Measurements from ENCODE around the gene C17orf58. TPM values are rescaled to one million over a fixed set of nuclear protein-coding genes. Genes with fewer than 3 reads are reported as not detected.
"Not testable (repeated sequence)": the region's sequence is repeated elsewhere in the genome, so short reads cannot be mapped to it uniquely, and the experiment has no call there.

The C17orf58 gene
- total and polyA plus RNA-seq, 7 donors = 1.4 to 24.7 (median 8.3) TPM

GRCh38 chr17:68034452-68034776, 38.1 kb upstream of the C17orf58 start:
- Histone ChIP-seq H3K36me3 (peaks cover 4 to 20% (median 12%) of the 10 kb centered on the region in 4 donors), H3K9me3 (no peaks in the 10 kb centered on the region), H3K4me3 (peak overlapping the region in 1 of 4 donors; percentile 36), H3K4me1 (peaks cover 0 to 28% (median 11%) of the 10 kb centered on the region in 4 donors), H3K27me3 (no peaks in the 10 kb centered on the region), H3K27ac (no peak overlapping the region)
- TF ChIP-seq POLR2AphosphoS5 (IDR thresholded peaks at IDR 0.05) (no peak), EP300 (IDR thresholded peaks at IDR 0.05) (no peak), POLR2A (IDR thresholded peaks at IDR 0.05) (no peak), CTCF (IDR thresholded peaks at IDR 0.05) (no peak)
- 69 to 70% methylated on average over 1 of the region's 1 CpG for WGBS, 2 donors
- intact Hi-C loops (cut with DNase I) = loop anchor here (2.0 kb wide), 2 partner anchors 14 to 66 kb away; no protein-coding TSS in a partner anchor
- no peak for DNase-seq

DNA sequence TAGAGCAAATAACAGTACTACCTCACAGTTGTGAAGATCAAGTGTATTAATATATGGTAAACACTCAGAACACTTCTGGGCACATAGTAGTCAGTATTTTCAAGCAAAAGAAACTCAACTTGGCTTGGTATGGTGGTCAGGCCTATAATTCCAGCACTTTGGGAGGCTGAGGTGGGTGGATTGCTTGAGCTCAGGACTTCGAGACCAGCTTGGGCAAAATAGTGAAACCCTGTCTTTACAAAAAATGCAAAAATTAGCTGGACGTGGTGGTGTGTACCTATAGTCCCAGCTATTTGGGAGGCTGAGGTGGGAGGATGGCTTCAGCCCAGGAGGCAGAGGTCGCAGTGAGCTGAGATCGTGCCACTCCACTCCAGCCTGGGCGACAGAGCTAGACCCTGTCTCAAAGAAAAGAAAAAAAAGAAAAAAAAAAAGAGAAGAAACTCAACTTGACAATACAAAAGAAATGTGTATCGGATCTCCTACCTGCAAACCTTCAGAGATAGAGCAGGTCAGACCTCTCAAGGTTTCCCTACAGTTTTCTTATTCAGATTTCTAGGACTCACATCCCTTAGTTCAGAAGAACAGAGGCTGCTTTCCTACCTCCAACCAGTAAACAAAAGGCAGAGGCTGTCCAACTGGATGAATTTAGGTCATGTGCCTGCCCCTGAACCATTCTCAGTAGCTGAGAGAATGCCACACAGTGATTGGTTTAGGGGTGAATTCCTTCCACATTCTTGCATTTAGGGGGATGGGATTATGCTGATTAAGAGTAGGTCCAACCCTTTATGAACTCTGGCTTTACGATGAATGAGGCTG, 37.6 kb upstream of the C17orf58 start:
- Histone ChIP-seq H3K27me3 (no peaks in the 10 kb centered on the region), H3K9me3 (no peaks in the 10 kb centered on the region), H3K4me3 (no peak overlapping the region), H3K27ac (no peak overlapping the region), H3K36me3 (peaks cover 4 to 14% (median 10%) of the 10 kb centered on the region in 4 donors), H3K4me1 (peaks cover 0 to 28% (median 11%) of the 10 kb centered on the region in 4 donors)
- 81 to 90% methylated on average over 7 of the region's 7 CpGs for WGBS, 2 donors
- DNase-seq = no peak
- intact Hi-C loops (cut with DNase I) = loop anchor here (2.0 kb wide), 2 partner anchors 13 to 67 kb away; no protein-coding TSS in a partner anchor
- TF ChIP-seq CTCF (IDR thresholded peaks at IDR 0.05) (no peak), EP300 (IDR thresholded peaks at IDR 0.05) (no peak), POLR2A (IDR thresholded peaks at IDR 0.05) (no peak), POLR2AphosphoS5 (IDR thresholded peaks at IDR 0.05) (no peak)

DNA sequence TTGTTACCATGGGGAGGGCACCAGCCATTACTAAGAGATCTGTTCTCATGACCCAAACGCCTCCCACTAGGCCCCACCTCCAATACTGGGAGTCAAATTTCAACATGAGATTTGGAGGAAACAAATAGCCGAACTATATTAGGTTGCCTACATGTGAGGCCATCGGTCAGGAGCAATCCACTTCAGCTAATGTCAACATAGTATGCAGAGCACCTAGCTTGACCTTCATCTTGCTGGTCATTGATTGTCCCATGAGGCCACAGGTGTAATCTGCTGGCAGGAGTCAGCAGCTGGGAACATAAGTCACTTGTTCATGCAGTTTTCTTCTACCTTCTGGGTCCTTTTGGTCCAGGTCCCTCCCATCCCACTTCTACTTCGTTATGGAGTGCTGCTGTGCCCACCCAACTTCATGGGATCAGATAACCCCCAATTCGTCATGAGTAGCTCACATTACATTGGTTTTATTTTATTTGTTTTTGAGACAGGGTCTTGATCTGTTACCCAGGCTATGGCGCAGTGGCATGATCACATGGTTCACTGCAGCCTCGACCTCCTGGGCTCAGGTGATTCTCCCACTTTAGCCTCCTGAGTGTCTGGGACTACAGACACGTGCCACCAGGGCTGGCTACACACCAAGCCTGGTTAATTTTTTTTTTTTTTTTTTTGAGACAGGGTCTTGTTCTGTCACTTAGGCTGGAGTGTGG, 33.4 kb upstream of the C17orf58 start:
- intact Hi-C loops (cut with DNase I) = no loop called here
- no peaks in the 10 kb centered on the region for H3K9me3 ChIP-seq
- no peak for DNase-seq
- H3K4me3 ChIP-seq = no peak overlapping the region
- 70 to 76% methylated on average over 8 of the region's 8 CpGs for WGBS, 2 donors
- H3K4me1 ChIP-seq = peaks cover 0 to 7% (median under 1%) of the 10 kb centered on the region in 4 donors
- no peaks in the 10 kb centered on the region for H3K27me3 ChIP-seq
- H3K36me3 ChIP-seq = no peaks in the 10 kb centered on the region
- H3K27ac ChIP-seq = no peak overlapping the region
- TF ChIP-seq POLR2A (IDR thresholded peaks at IDR 0.05) (no peak), EP300 (IDR thresholded peaks at IDR 0.05) (no peak), POLR2AphosphoS5 (IDR thresholded peaks at IDR 0.05) (no peak), CTCF (IDR thresholded peaks at IDR 0.05) (no peak)

- H3K9me3 ChIP-seq; H3K4me3 ChIP-seq; H3K27ac ChIP-seq; DNase-seq; intact Hi-C loops (cut with DNase I); H3K4me1 ChIP-seq; H3K36me3 ChIP-seq; H3K27me3 ChIP-seq: not testable (repeated sequence)
- 96% methylated on average over 15 of the region's 15 CpGs for WGBS, 2 donors
These were observed 26.3 kb upstream of the C17orf58 start for GRCh38 chr17:68022547-68022946.

- Histone ChIP-seq H3K4me3 (no peak overlapping the region), H3K27ac (no peak overlapping the region), H3K27me3 (no peaks in the 10 kb centered on the region), H3K9me3 (no peaks in the 10 kb centered on the region), H3K4me1 (peaks cover 0 to 6% (median 5%) of the 10 kb centered on the region in 4 donors), H3K36me3 (no peaks in the 10 kb centered on the region)
- DNase-seq = no peak
- TF ChIP-seq POLR2AphosphoS5 (IDR thresholded peaks at IDR 0.05) = no peak
- no peak for TF ChIP-seq EP300 (IDR thresholded peaks at IDR 0.05)
- TF ChIP-seq POLR2A (IDR thresholded peaks at IDR 0.05) = no peak
- TF ChIP-seq CTCF (IDR thresholded peaks at IDR 0.05) = no peak
- 90 to 96% methylated on average over 8 of the region's 8 CpGs for WGBS, 2 donors
- intact Hi-C loops (cut with DNase I) = loop anchor here (2.0 kb wide), 1 partner anchor 13 kb away; the partner anchor contains the start of gene KPNA2
These were observed 25.7 kb upstream of the C17orf58 start for GRCh38 chr17:68021963-68022362.

GRCh38 chr17:68020791-68021190, 24.5 kb upstream of the C17orf58 start:
- peak overlapping the region in 3 of 4 donors; percentile 53 to 66 (median 60) for H3K4me3 ChIP-seq
- not testable (repeated sequence) for H3K36me3 ChIP-seq, H3K27me3 ChIP-seq, H3K9me3 ChIP-seq, DNase-seq, H3K4me1 ChIP-seq
- intact Hi-C loops (cut with DNase I) = loop anchor here (1.0 to 2.0 kb wide), 3 partner anchors 14 to 57 kb away; partner anchors contain the start of gene KPNA2
- H3K27ac ChIP-seq = peak overlapping the region; percentile 84 to 92 (median 88)
- WGBS, 2 donors = 50 to 75% methylated on average over 13 of the region's 13 CpGs

All from sigmoid colon (tissue), 7 donors.